Mucosa of descending colon (tissue), 3 donors: ENCODE measurements around the gene PKIG. TPM values are rescaled to one million over a fixed set of nuclear protein-coding genes. Genes with fewer than 3 reads are reported as not detected.

Source experiments
- ATAC-seq: fragments of 200-7000 bp; cut with Tn5 transposase; one replicate; pipeline ENCODE4 v1.9.1; 2020; ENCODE audit warnings: mild to moderate bottlenecking, moderate library complexity
- DNase-seq, 3 donors: peaks; one replicate each; pipeline ENCODE4 v3.0.0-alpha.2; 2020
- H3K36me3 ChIP-seq: fragments of 200-600 bp; one replicate; pipeline ENCODE4 v1.8.0; 2021; ENCODE audit warnings: low read depth, mild to moderate bottlenecking
- H3K4me1 ChIP-seq: fragments of 200-600 bp; one replicate; pipeline ENCODE4 v1.8.0; 2021; ENCODE audit warnings: low read depth, mild to moderate bottlenecking
- H3K4me3 ChIP-seq: fragments of 200-600 bp; one replicate; pipeline ENCODE4 v1.8.0; 2021; ENCODE audit warnings: mild to moderate bottlenecking
- H3K9me3 ChIP-seq: fragments of 200-600 bp; one replicate; pipeline ENCODE4 v1.8.0; 2021; ENCODE audit warnings: mild to moderate bottlenecking
- CTCF ChIP-seq: fragments of 200-600 bp; IDR thresholded peaks from one replicate; pipeline ENCODE4 v1.8.0; 2022; ENCODE audit warnings: antibody characterized with exemption, mild to moderate bottlenecking
- intact Hi-C, 2 donors: fragments of 100-400 bp; cut with DNase I in 1 of 2; cut with micrococcal nuclease in 1 of 2; formaldehyde crosslinking; loops; one replicate each; pipeline versions ENCODE4 v1.11.0 to v1.11.1; 2022; cut with DNase I, micrococcal nuclease
- total RNA-seq, 3 donors: library from RNA; stranded (reverse); fragmentation: NEBNext Ultra II Directional in 2 of 3; extraction: Animal tissue kit (Norgen Biotek cat#: 25700) in 2 of 3; gene quantifications; one replicate each; pipeline versions ENCODE4 v1.2.1 to v1.2.4, GENCODE V29; 2021 to 2023
- donor health status: DM: no; HTN: no; CAD: no; lungs with moderate emphysema.
- donor health status: DM: no; HTN: no; CAD: no.
- donor health status: DM: no; HTN: yes; CAD: no.

Gene PKIG
- total RNA-seq, 3 donors from 2014 or later = 39.9 to 101 (median 42.4) TPM

GRCh38 chr20:44624743-44625271 lies 42.4 kb downstream of the PKIG start:
- Histone ChIP-seq H3K4me1 (no peaks in the 10 kb centered on the region), H3K36me3 (no peaks in the 10 kb centered on the region), H3K4me3 (no peak overlapping the region), H3K9me3 (no peaks in the 10 kb centered on the region)
- DNase-seq = no peak
- TF ChIP-seq CTCF = no peak
- intact Hi-C loops = no loop called here
- ATAC-seq = no peak

DNA sequence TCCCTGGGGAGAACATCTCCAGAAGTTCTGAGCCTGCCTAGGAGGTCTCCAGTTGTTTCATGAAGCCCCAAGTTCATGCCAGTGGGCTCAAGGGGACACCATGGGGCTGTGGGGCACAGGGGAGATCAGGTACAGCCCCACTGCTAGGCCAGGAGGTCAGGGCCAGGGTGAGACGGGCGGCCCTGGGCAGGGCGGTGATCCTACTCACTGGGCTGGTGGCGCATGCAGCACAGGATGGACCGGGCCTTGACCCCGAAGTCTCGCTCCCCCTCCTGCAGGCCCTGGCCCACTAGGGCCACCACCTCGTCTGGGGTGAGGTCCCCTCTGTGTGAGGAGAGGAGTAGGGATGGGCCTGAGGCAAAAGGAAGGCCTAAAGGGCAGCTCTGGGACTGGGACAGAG lies 43.0 kb downstream of the PKIG start:
- DNase-seq (peak in 1 of 3 donors; percentile 37), ATAC-seq (no peak)
- H3K4me1 ChIP-seq = no peaks in the 10 kb centered on the region
- H3K9me3 ChIP-seq = no peaks in the 10 kb centered on the region
- H3K4me3 ChIP-seq = no peak overlapping the region
- no peak for TF ChIP-seq CTCF
- intact Hi-C loops = no loop called here
- no peaks in the 10 kb centered on the region for H3K36me3 ChIP-seq

DNA sequence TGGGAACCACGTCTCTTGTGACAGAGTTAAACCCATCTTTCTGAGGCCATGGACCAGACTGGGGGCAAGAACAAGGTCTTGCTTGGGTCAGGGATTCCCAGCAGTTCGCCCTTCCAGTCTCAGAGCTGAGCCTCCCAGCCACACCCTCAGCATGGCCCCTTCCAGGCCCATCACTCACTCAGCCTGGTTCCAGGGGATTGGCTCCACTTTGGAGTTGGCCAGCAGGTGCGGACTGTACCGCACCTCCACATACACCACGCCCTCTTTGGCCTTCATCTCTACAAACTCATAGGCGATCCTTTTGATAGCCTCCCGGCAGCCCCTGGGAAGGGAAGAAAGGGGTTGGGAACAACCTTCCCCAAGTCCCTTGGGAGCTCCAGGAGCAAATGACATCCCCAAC lies 43.9 kb downstream of the PKIG start:
- ATAC-seq = no peak
- intact Hi-C loops = no loop called here
- Histone ChIP-seq H3K4me3 (no peak overlapping the region), H3K36me3 (no peaks in the 10 kb centered on the region), H3K9me3 (no peaks in the 10 kb centered on the region), H3K4me1 (no peaks in the 10 kb centered on the region)
- peak in 1 of 3 donors; percentile 13 for DNase-seq
- no peak for TF ChIP-seq CTCF

- ATAC-seq = no peak
- intact Hi-C loops = no loop called here
Measured at GRCh38 chr20:44627364-44628010, 45.1 kb downstream of the PKIG start.

DNA sequence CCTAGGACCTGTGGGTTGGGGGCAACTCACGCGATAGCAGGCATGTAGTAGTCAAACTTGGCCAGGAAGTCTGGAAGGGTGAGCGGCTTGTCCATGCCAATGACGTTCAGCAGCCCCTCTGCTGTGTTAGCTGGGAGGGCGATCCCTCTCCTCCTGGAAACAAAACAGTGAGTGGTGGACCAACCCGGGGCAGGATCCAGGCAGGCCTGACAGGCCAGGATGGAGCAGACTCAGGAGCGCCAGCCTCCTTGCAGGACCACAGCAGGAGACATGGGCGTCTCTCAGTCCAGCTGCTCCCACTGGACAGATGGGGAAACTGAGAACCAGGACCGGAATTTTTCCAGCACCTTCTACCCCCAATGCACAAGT lies 46.6 kb downstream of the PKIG start:
- DNase-seq (no peak), ATAC-seq (no peak)
- Histone ChIP-seq H3K4me3 (no peak overlapping the region), H3K9me3 (no peaks in the 10 kb centered on the region), H3K4me1 (no peaks in the 10 kb centered on the region), H3K36me3 (no peaks in the 10 kb centered on the region)
- intact Hi-C loops = no loop called here
- no peak for TF ChIP-seq CTCF

More at GRCh38 chr20:44627364-44628010, 45.1 kb downstream of the PKIG start:
- no peak overlapping the region for H3K4me3 ChIP-seq
- H3K4me1 ChIP-seq = no peaks in the 10 kb centered on the region
- H3K36me3 ChIP-seq = no peaks in the 10 kb centered on the region
- no peak for DNase-seq
- no peak for TF ChIP-seq CTCF
- no peaks in the 10 kb centered on the region for H3K9me3 ChIP-seq
